Pancreas (tissue), 10 donors: Measurements from ENCODE around the gene NT5C3A. TPM values are rescaled to one million over a fixed set of nuclear protein-coding genes. Genes with fewer than 3 reads are reported as not detected.

ENCODE experiments used
- ATAC-seq, 4 donors: fragments of 200-7000 bp; cut with Tn5 transposase; one replicate each; pipeline versions ENCODE4 v1.8.0 to v1.9.1; 2020; ENCODE audit warnings: mild to moderate bottlenecking in 4 of 4, moderate library complexity in 4 of 4
- DNase-seq, 6 donors: peaks; one replicate each; pipeline ENCODE4 v3.0.0-alpha.2; 2020
- FAIRE-seq: peaks from 2 replicates; lab custom pipeline; 2012; peaks lifted over from hg19 to GRCh38; lab: Jason Lieb, UNC
- H3K27ac ChIP-seq, 4 donors: fragments of 200-600 bp; sonication (generic); 1 replicate in 3 of 4; 2 replicates in 1 of 4; pipeline versions ENCODE4 v1.5.0 to v1.8.0; 2020
- H3K27me3 ChIP-seq, 4 donors: fragments of 200-600 bp; one replicate each; pipeline ENCODE4 v1.8.0; 2021
- H3K36me3 ChIP-seq, 3 donors: fragments of 200-600 bp; sonication (generic) in 1 of 3; one replicate each; pipeline versions ENCODE4 v1.5.0 to v1.8.0; 2020 to 2021
- H3K4me1 ChIP-seq, 3 donors: fragments of 200-600 bp; one replicate each; pipeline ENCODE4 v1.8.0; 2021
- H3K4me3 ChIP-seq, 4 donors: fragments of 200-600 bp; sonication (generic) in 2 of 4; one replicate each; pipeline versions ENCODE4 v1.5.0 to v1.8.0; 2020 to 2021
- H3K9me3 ChIP-seq, 4 donors: fragments of 200-600 bp; one replicate each; pipeline ENCODE4 v1.8.0; 2021
- CTCF ChIP-seq, 4 donors: fragments of 200-600 bp; sonication (generic) in 3 of 4; IDR thresholded peaks; one replicate each; pipeline versions ENCODE4 v1.5.0 to v1.8.0; 2021; ENCODE audit warnings: antibody characterized with exemption in 4 of 4
- WGBS, 2 donors: extraction: QIAGEN DNeasy Blood & Tissue Kit; methylation state at CpG; one replicate each; pipeline ENCODE4 v1.1.7; 2013; 5-methylcytosine and 5-hydroxymethylcytosine counted together
- intact Hi-C, 3 donors: fragments of 100-400 bp; cut with DNase I; formaldehyde crosslinking; loops; one replicate each; pipeline versions ENCODE4 v1.11.1 to v1.14.2; 2022
- polyA plus RNA-seq, 2 donors: library from polyadenylated mRNA; stranded (reverse); fragments of 200-250 nt; gene quantifications; one replicate each; pipeline ENCODE4 v1.2.3, GENCODE V29; 2013
- total RNA-seq, 6 donors: library from RNA; stranded (reverse); fragmentation: NEBNext Ultra II Directional in 4 of 6; extraction: Animal tissue kit (Norgen Biotek cat#: 25700) in 4 of 6; gene quantifications; one replicate each; pipeline versions ENCODE4 v1.2.1 to v1.2.4, GENCODE V29; 2021 to 2023
- donor health status: healthy with polysubstance abuse.
- donor health status: DM: no; HTN: no; CAD: no; lungs with moderate emphysema.
- donor health status: DM: no; HTN: no; CAD: no.
- donor health status: control.
- donor health status: control.
- donor health status: Bipolar disorder and iron deficiency.
- donor health status: DM: yes; HTN: yes; CAD: no.
- donor health status: DM: no; HTN: no; CAD: no.
- donor health status: DM: no; HTN: no; CAD: no.
- donor health status: DM: yes; HTN: yes; CAD: no.

The NT5C3A gene
- total and polyA plus RNA-seq, 8 donors: 13.8 to 30.3 (median 24.6) TPM

GRCh38 chr7:33053721-33054120, 8.9 kb downstream of the NT5C3A start:
- intact Hi-C loops: loop anchor here in 1 of 3 donors (10.0 kb wide), 2 partner anchors 61 to 249 kb away; no protein-coding TSS in a partner anchor
- no peak for ATAC-seq
- Histone ChIP-seq H3K9me3 (no peaks in the 10 kb centered on the region), H3K4me1 (peaks cover 0 to 29% (median 12%) of the 10 kb centered on the region in 3 donors), H3K36me3 (no peaks in the 10 kb centered on the region), H3K27ac (no peak overlapping the region), H3K27me3 (no peaks in the 10 kb centered on the region), H3K4me3 (no peak overlapping the region)
- 42 to 45% methylated on average over 1 of the region's 1 CpG for WGBS, 2 donors
- DNase-seq: no peak
- FAIRE-seq: no peak
- TF ChIP-seq CTCF (IDR thresholded peaks at IDR 0.05): no peak

GRCh38 chr7:33050535-33051318, 11.8 kb downstream of the NT5C3A start:
- H3K4me1 ChIP-seq: peaks cover 3 to 35% (median 12%) of the 10 kb centered on the region in 3 donors
- ATAC-seq: peak; percentile 67 to 92 (median 89)
- FAIRE-seq: peak; percentile 92
- WGBS, 2 donors: 0% methylated on average over 1 of the region's 1 CpG
- peak in 3 of 4 donors; percentile 25 to 34 (median 28) for TF ChIP-seq CTCF (IDR thresholded peaks at IDR 0.05)
- H3K27me3 ChIP-seq: no peaks in the 10 kb centered on the region
- H3K9me3 ChIP-seq: no peaks in the 10 kb centered on the region
- intact Hi-C loops: loop anchor here in 1 of 3 donors (10.0 kb wide), 2 partner anchors 64 to 246 kb away; no protein-coding TSS in a partner anchor
- peak overlapping the region in 1 of 4 donors; percentile 11 for H3K4me3 ChIP-seq
- DNase-seq: no peak
- H3K36me3 ChIP-seq: no peaks in the 10 kb centered on the region
- peak overlapping the region in 2 of 4 donors; percentile 64 to 77 for H3K27ac ChIP-seq

GRCh38 chr7:33048704-33049103, 13.9 kb downstream of the NT5C3A start:
- Histone ChIP-seq H3K36me3 (no peaks in the 10 kb centered on the region), H3K4me1 (peaks cover 12 to 40% (median 22%) of the 10 kb centered on the region in 3 donors), H3K4me3 (no peak overlapping the region), H3K27ac (no peak overlapping the region), H3K9me3 (no peaks in the 10 kb centered on the region), H3K27me3 (no peaks in the 10 kb centered on the region)
- ATAC-seq (no peak), FAIRE-seq (no peak), DNase-seq (no peak)
- TF ChIP-seq CTCF (IDR thresholded peaks at IDR 0.05): no peak
- intact Hi-C loops: no loop called here
- 92 to 93% methylated on average over 1 of the region's 1 CpG for WGBS, 2 donors

- no peak for DNase-seq
- FAIRE-seq: no peak
- no peak for ATAC-seq
- no peak for TF ChIP-seq CTCF (IDR thresholded peaks at IDR 0.05)
- intact Hi-C loops: no loop called here
- Histone ChIP-seq H3K4me1 (peaks cover 16 to 44% (median 26%) of the 10 kb centered on the region in 3 donors), H3K27me3 (no peaks in the 10 kb centered on the region), H3K4me3 (no peak overlapping the region), H3K27ac (no peak overlapping the region), H3K9me3 (no peaks in the 10 kb centered on the region), H3K36me3 (no peaks in the 10 kb centered on the region)
- 93 to 98% methylated on average over 3 of the region's 3 CpGs for WGBS, 2 donors
Measured at GRCh38 chr7:33048257-33048656, 14.3 kb downstream of the NT5C3A start.

- H3K9me3 ChIP-seq: no peaks in the 10 kb centered on the region
- no peaks in the 10 kb centered on the region for H3K36me3 ChIP-seq
- no peak for ATAC-seq
- peak; percentile 82 for FAIRE-seq
- H3K4me3 ChIP-seq: no peak overlapping the region
- TF ChIP-seq CTCF (IDR thresholded peaks at IDR 0.05): no peak
- 12 to 14% methylated on average over 2 of the region's 2 CpGs for WGBS, 2 donors
- H3K27me3 ChIP-seq: no peaks in the 10 kb centered on the region
- H3K4me1 ChIP-seq: peaks cover 29 to 50% (median 41%) of the 10 kb centered on the region in 3 donors
- intact Hi-C loops: no loop called here
- H3K27ac ChIP-seq: peak overlapping the region in 3 of 4 donors; percentile 13 to 92 (median 90)
- no peak for DNase-seq
Measured at GRCh38 chr7:33044986-33045385, 17.6 kb downstream of the NT5C3A start.
